Measurements from ENCODE around the gene USP48. TPM values are rescaled to one million over a fixed set of nuclear protein-coding genes. Genes with fewer than 3 reads are reported as not detected.

Gene USP48
- total and polyA plus RNA-seq, 7 donors, result 12.6 to 77.0 (median 47.1) TPM

DNA sequence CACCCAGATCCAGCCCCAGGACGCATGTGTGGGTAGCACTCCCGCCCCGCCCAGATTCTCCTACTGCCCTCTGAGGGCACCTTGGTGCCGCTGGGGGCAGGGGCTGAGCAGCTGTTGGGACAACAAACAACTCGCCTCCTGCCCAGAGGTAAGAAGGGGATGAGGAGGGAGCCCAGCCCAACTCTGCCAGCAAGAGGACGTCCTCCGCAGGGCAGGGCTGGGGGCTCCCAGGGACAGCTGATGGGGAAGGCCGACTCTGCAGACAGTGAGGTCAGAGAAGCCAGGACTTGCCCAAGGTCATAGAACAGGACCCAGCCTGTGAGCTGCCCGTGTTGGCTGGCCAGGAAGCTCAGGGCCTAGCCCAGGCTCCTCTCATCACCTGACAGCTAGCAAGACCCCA lies 132.5 kb downstream of the USP48 start:
- H3K36me3 ChIP-seq, result no peaks in the 10 kb centered on the region
- no peak overlapping the region for H3K4me3 ChIP-seq
- peaks cover 9 to 70% (median 20%) of the 10 kb centered on the region in 3 donors for H3K27me3 ChIP-seq
- H3K9me3 ChIP-seq, result no peaks in the 10 kb centered on the region
- H3K27ac ChIP-seq, result no peak overlapping the region
- 33 to 70% methylated on average over 9 of the region's 9 CpGs for WGBS, 2 donors
- TF ChIP-seq POLR2A (IDR thresholded peaks at IDR 0.05) (no peak), EP300 (IDR thresholded peaks at IDR 0.05) (no peak), POLR2AphosphoS5 (IDR thresholded peaks at IDR 0.05) (no peak)
- TF ChIP-seq, protein P1, sequence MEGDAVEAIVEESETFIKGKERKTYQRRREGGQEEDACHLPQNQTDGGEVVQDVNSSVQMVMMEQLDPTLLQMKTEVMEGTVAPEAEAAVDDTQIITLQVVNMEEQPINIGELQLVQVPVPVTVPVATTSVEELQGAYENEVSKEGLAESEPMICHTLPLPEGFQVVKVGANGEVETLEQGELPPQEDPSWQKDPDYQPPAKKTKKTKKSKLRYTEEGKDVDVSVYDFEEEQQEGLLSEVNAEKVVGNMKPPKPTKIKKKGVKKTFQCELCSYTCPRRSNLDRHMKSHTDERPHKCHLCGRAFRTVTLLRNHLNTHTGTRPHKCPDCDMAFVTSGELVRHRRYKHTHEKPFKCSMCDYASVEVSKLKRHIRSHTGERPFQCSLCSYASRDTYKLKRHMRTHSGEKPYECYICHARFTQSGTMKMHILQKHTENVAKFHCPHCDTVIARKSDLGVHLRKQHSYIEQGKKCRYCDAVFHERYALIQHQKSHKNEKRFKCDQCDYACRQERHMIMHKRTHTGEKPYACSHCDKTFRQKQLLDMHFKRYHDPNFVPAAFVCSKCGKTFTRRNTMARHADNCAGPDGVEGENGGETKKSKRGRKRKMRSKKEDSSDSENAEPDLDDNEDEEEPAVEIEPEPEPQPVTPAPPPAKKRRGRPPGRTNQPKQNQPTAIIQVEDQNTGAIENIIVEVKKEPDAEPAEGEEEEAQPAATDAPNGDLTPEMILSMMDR (IDR thresholded peaks at IDR 0.05), result no peak
- intact Hi-C loops (cut with DNase I), result no loop called here
- peaks cover 0 to 13% (median 13%) of the 10 kb centered on the region in 4 donors for H3K4me1 ChIP-seq
- no peak for DNase-seq

DNA sequence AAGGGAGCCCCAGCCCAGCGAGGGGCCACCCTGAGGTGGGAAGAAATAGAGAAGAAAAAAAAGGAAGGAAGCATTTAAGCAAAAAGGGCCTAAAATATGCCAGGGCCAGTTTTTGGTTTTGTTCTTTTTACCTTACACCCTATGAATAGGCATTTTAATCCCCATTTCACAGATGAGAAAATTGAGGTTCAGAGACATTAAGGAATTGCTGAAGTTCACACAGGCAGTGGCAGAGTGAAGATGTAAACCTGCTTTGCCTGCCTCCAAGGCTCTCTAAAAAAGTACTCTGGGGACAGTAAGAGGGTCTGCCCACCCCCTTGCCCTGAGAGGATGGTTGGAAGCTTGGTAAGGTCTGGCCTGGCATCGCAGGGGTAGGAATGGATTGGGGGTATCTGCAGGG lies 133.6 kb downstream of the USP48 start:
- H3K9me3 ChIP-seq, result no peaks in the 10 kb centered on the region
- H3K36me3 ChIP-seq, result no peaks in the 10 kb centered on the region
- no peak for DNase-seq
- peaks cover 0 to 13% (median 13%) of the 10 kb centered on the region in 4 donors for H3K4me1 ChIP-seq
- H3K27ac ChIP-seq, result no peak overlapping the region
- TF ChIP-seq POLR2AphosphoS5 (IDR thresholded peaks at IDR 0.05), result no peak
- no peak for TF ChIP-seq EP300 (IDR thresholded peaks at IDR 0.05)
- no peak for TF ChIP-seq POLR2A (IDR thresholded peaks at IDR 0.05)
- TF ChIP-seq, protein P1 (IDR thresholded peaks at IDR 0.05), result no peak
- WGBS, 2 donors, result 59 to 64% methylated on average over 2 of the region's 2 CpGs
- intact Hi-C loops (cut with DNase I), result no loop called here
- peaks cover 9 to 78% (median 20%) of the 10 kb centered on the region in 3 donors for H3K27me3 ChIP-seq
- no peak overlapping the region for H3K4me3 ChIP-seq

DNA sequence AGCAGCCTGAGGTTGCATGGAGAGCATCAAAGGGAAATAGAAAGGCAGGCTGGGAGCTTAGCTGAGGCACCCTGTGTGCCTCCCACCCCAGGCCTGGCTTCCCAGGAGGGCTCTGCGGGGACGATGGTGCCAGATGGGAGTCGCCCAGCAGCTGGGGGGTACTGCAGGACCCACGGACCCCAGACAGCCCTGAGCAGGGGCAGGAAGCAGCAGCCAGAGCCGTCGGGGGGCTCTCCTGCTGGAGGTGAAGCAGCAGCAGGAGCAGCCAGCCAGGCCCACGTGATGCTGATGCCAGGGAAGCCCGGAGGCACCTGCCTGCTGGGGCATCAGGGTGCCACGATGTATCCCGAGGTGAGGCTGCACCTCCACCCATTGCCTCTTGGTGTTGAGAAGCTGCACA lies 134.2 kb downstream of the USP48 start:
- Histone ChIP-seq H3K4me3 (no peak overlapping the region), H3K4me1 (peaks cover 0 to 13% (median 13%) of the 10 kb centered on the region in 4 donors), H3K36me3 (no peaks in the 10 kb centered on the region), H3K27ac (no peak overlapping the region), H3K27me3 (peaks cover 9 to 83% (median 20%) of the 10 kb centered on the region in 3 donors), H3K9me3 (no peaks in the 10 kb centered on the region)
- intact Hi-C loops (cut with DNase I), result no loop called here
- TF ChIP-seq EP300 (IDR thresholded peaks at IDR 0.05), result no peak
- TF ChIP-seq POLR2A (IDR thresholded peaks at IDR 0.05), result no peak
- TF ChIP-seq, protein P1 (IDR thresholded peaks at IDR 0.05), result no peak
- no peak for TF ChIP-seq POLR2AphosphoS5 (IDR thresholded peaks at IDR 0.05)
- 70 to 73% methylated on average over 10 of the region's 10 CpGs for WGBS, 2 donors
- no peak for DNase-seq

DNA sequence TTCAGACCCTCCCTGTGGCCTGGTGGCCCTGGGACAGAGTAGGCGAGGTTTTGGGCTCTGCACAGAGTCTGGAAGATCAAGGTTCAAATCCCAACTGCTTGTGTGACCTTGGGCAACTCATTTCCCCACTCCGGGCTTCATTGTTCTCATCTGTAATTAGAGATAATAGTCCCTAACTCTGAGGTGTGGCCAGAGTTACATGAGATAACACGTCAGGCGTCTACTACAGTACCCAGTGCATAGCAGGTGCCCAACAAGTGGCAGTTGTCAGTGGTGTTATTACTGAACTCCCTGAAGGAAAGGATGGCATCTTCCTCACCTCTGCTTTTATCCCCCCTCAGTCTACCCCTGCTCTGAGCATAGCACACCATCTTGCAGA lies 134.6 kb downstream of the USP48 start:
- no peak overlapping the region for H3K27ac ChIP-seq
- DNase-seq, result no peak
- H3K36me3 ChIP-seq, result no peaks in the 10 kb centered on the region
- TF ChIP-seq, protein P1 (IDR thresholded peaks at IDR 0.05), result no peak
- TF ChIP-seq POLR2A (IDR thresholded peaks at IDR 0.05), result no peak
- no peak for TF ChIP-seq EP300 (IDR thresholded peaks at IDR 0.05)
- no peak for TF ChIP-seq POLR2AphosphoS5 (IDR thresholded peaks at IDR 0.05)
- WGBS, 2 donors, result 19 to 53% methylated on average over 4 of the region's 4 CpGs
- intact Hi-C loops (cut with DNase I), result no loop called here
- H3K4me3 ChIP-seq, result no peak overlapping the region
- peaks cover 9 to 87% (median 20%) of the 10 kb centered on the region in 3 donors for H3K27me3 ChIP-seq
- no peaks in the 10 kb centered on the region for H3K9me3 ChIP-seq
- H3K4me1 ChIP-seq, result peaks cover 0 to 13% (median 13%) of the 10 kb centered on the region in 4 donors
